GM21528 (cell line): Measurements from ENCODE around the gene PHOX2A.

Source experiments
- ATAC-seq: cut with Tn5 transposase; IDR thresholded peaks from one replicate; pipeline ENCODE4 v1.9.1; 2021; ENCODE audit warnings: mild to moderate bottlenecking, moderate library complexity; ENCODE audit not compliant: unreplicated experiment, low FRiP score

The PHOX2A gene

GRCh38 chr11:72250661-72251464, 6.9 kb upstream of the PHOX2A start:
- no peak for ATAC-seq

GRCh38 chr11:72249961-72250360, 6.0 kb upstream of the PHOX2A start:
- no peak for ATAC-seq

GRCh38 chr11:72247584-72247983, 3.6 kb upstream of the PHOX2A start:
- ATAC-seq = no peak

- no peak for ATAC-seq
These were observed 1.4 kb upstream of the PHOX2A start for GRCh38 chr11:72245263-72245816.

- ATAC-seq = no peak
These were observed 636 bp upstream of the PHOX2A start for GRCh38 chr11:72244361-72245262.

- no peak for ATAC-seq
These were observed 560 bp downstream of the PHOX2A start for GRCh38 chr11:72243173-72244059.

GRCh38 chr11:72242141-72242540, 1.8 kb downstream of the PHOX2A start:
- ATAC-seq = no peak

GRCh38 chr11:72241291-72241781, 2.6 kb downstream of the PHOX2A start:
- ATAC-seq = no peak

- ATAC-seq = no peak
These were observed 3.3 kb downstream of the PHOX2A start for GRCh38 chr11:72240461-72241290.

GRCh38 chr11:72239849-72240460, 4.0 kb downstream of the PHOX2A start:
- ATAC-seq = no peak

- no peak for ATAC-seq
These were observed 4.6 kb downstream of the PHOX2A start for GRCh38 chr11:72239313-72239848.

GRCh38 chr11:72238492-72239312, 5.3 kb downstream of the PHOX2A start:
- no peak for ATAC-seq

GRCh38 chr11:72238040-72238450, 5.9 kb downstream of the PHOX2A start:
- ATAC-seq = no peak

- no peak for ATAC-seq
These were observed 6.7 kb downstream of the PHOX2A start for GRCh38 chr11:72237112-72237931.

- no peak for ATAC-seq
These were observed 7.2 kb downstream of the PHOX2A start for GRCh38 chr11:72236774-72237111.

- no peak for ATAC-seq
These were observed 7.8 kb downstream of the PHOX2A start for GRCh38 chr11:72236083-72236697.
